ENCODE data around the gene EIF2B5.

GRCh38 chr3:184155644-184156521 is 20.7 kb downstream of the EIF2B5 start:
- TF ChIP-seq EZH2 (IDR thresholded peaks at IDR 0.05; ENCODE audit: borderline replicate concordance, low read depth, low read length, severe bottlenecking) (no peak), CTCF (IDR thresholded peaks at IDR 0.05; ENCODE audit: borderline replicate concordance, extremely low read depth, low read length, poor library complexity, severe bottlenecking) (no peak)

All from DND-41 (cell line).